GM18868 (cell line): ENCODE data around the gene TIMM8B.
"Not testable (repeated sequence)": the region's sequence is repeated elsewhere in the genome, so short reads cannot be mapped to it uniquely, and the experiment has no call there.

Experiments
- ATAC-seq: cut with Tn5 transposase; IDR thresholded peaks from one replicate; pipeline ENCODE4 v1.9.1; 2021; ENCODE audit warnings: mild to moderate bottlenecking, moderate library complexity; ENCODE audit not compliant: unreplicated experiment

Gene TIMM8B

GRCh38 chr11:112082729-112083128 lies 3.8 kb downstream of the TIMM8B start:
- ATAC-seq = no peak

GRCh38 chr11:112073941-112074811 lies 12.4 kb downstream of the TIMM8B start, which contains the start of the genes NKAPD1 and PIH1D2:
NKAPD1 (plus strand) TSS chr11:112074299; CDS start chr11:112075575, 1,276 bp downstream.
PIH1D2 (minus strand) TSS chr11:112074017; CDS start chr11:112073174, 843 bp downstream.
- peak; percentile 86 for ATAC-seq

GRCh38 chr11:112062923-112063322 lies 23.6 kb downstream of the TIMM8B start:
- no peak for ATAC-seq

DNA sequence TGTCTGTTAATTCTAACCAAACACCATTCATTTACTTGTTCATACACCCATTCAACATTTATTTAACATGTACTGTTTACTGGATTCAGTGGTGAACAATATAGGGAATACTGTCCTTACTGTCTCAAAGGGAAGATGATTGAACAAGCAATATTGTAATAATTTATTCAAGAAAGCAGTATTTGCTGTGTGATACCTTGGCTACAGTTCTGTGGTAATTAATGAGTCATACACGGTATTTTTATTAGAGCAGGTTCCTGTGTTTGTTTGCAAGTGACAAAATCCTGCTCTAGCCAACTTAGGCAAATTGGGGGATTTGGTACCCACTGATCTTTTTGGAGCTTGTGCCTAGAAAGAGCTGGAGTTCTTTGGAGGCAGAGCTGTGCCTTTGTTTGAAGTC lies 28.5 kb downstream of the TIMM8B start:
- ATAC-seq = no peak

DNA sequence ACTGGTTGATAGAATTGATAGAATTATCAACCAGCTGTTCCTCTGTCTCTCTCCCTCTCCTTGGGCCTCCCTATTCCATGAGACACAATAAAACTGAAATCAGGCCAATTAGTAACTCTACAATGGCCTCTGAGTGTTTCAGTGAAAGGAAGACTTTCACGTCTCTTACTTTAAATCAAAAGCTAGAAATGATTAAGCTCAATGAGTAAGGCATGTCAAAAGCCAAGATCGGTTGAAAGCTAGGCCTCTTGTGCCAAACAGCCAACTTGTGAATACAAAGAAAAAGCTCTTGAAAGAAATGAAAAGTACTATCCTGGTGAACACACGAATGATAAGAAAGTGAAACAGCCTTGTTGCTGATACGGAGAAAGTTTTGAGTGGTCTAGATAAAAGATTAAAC lies 29.4 kb downstream of the TIMM8B start:
- ATAC-seq = no peak

- no peak for ATAC-seq
Observed at GRCh38 chr11:112051768-112052167, 34.8 kb downstream of the TIMM8B start.

GRCh38 chr11:112050721-112051120 lies 35.8 kb downstream of the TIMM8B start:
- ATAC-seq = peak; percentile 77

DNA sequence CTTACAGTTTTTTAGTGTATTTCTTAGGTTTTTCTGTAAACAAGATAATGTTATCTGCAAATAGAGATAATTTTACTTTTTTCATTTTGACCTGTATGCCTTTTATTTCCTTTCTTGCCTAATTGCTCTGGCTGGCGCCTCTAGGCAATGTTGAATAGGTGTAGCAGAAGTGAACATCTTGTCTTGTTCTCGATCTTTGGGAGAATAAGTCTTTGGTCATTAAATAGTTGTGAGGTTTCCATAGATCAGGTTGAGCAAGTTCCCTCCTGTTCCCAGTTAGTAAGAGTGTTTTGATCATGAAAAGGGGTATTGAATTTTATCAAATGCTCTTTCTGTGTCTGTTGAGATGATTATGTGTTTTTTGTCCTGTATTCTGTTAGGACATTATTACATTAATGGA lies 36.8 kb downstream of the TIMM8B start:
- ATAC-seq = no peak

- ATAC-seq = not testable (repeated sequence)
Observed at GRCh38 chr11:112048256-112048655, 38.3 kb downstream of the TIMM8B start.

GRCh38 chr11:112046647-112047046 lies 39.9 kb downstream of the TIMM8B start:
- not testable (repeated sequence) for ATAC-seq

DNA sequence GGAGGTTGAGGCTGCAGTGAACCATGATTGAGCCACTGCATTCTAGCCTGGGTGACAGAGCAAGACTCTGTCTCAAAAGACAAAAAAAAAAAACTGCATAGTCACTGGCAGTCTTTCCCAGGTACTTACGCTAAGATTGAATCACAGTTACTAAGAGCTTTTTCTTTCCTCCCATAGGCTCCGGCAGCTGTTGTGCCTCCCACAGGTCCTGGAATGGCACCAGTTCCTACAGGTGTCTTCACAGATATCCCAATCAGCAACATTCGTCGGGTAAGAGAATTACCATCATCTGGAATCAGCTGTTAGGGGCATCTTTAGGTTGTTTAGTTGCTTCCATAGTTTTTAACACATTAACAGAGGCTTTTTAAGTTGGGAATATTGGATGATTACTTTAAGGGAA lies 41.6 kb downstream of the TIMM8B start:
- ATAC-seq = no peak

DNA sequence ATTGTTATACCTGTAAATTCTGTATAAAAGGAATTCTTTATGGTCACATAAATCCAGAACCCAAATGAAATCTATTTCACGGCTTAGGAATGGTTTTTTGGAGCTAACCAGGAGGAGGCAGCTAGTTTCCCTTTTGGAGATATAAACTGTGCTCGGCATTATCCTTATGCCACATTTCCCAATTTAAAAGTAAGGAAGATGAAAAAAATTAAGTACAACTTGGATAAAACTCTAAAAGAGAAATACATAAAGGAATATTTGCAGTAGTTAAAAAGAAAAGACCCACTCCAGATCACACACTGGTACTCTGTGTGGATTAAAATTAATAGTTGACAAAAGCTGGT lies 43.6 kb downstream of the TIMM8B start:
- ATAC-seq = no peak

DNA sequence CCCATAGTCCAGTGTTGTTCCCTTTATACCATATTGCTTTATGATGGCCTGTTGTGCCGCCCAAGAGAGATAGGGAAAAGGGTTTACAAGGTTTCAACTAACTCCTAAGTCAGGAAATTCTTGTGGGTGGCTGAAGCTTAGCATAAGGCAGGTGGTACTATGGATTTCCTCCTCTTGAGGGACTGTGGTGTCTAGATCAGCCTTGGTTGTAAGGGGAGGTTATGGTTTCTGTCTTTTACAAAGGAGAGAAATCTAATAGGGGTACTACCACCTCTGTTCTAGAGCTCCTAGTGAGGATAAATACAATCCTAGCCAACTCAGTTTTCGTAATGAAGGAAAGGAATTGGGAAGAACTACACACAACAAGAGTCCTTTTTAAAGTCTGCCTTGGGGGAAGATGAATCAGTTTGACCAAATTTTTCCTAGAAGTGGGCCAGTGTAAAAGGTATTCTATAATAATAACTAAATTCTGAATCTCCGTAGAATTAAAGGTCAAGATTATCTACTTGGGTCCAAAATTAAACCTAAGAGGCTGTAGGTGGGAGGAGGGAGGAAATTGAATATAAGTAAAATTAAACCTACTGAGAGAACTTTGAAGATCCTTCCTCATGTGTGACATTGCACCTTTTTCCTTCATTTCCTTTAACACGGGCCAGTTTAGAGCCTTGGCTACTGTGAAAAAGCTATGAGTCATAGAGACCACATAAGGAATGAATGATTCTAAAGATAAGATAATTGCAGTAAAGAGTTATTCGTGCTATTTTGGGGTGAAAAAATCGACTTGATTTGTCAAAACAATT lies 44.2 kb downstream of the TIMM8B start:
- ATAC-seq = no peak

DNA sequence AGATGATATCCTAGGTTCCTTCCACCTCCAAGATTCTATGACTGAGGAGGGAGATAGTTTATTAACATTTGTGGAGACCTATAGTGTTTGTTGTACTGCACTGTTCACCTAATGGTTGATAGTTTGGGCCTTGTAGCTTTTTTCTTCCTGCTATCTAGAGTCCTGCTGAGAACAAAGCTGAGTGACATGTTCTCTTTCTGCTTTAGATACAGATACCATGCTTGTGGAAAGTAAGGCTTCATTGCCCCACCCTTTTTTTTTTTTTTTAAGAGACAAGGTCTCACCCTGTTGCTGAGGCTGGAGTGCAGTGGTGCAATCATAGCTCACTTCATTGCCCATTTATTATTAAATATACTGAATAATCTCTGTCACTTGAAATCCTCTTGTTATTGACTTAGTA lies 49.0 kb downstream of the TIMM8B start:
- ATAC-seq = no peak
